GM18508 (cell line): ENCODE results near the gene DCUN1D1.
"Not testable (repeated sequence)": the region's sequence is repeated elsewhere in the genome, so short reads cannot be mapped to it uniquely, and the experiment has no call there.

Source experiments
- ATAC-seq: cut with Tn5 transposase; IDR thresholded peaks from one replicate; pipeline ENCODE4 v1.9.1; 2021; ENCODE audit warnings: moderate number of reproducible peaks; ENCODE audit not compliant: insufficient read depth, unreplicated experiment

DCUN1D1 gene

GRCh38 chr3:182980204-182981037 lies at the start of gene DCUN1D1:
TSS of gene DCUN1D1 (minus strand) at chr3:182980538. CDS start at chr3:182980489, 49 bp downstream.
- peak; percentile 57 for ATAC-seq

GRCh38 chr3:183028416-183028815 lies 48.1 kb upstream of the DCUN1D1 start:
- ATAC-seq: no peak

GRCh38 chr3:183027276-183027675 lies 46.9 kb upstream of the DCUN1D1 start:
- no peak for ATAC-seq

GRCh38 chr3:183022936-183023516 lies 42.7 kb upstream of the DCUN1D1 start:
- no peak for ATAC-seq

- no peak for ATAC-seq
Observed at GRCh38 chr3:183018421-183019192, 38.3 kb upstream of the DCUN1D1 start.

- ATAC-seq: no peak
Observed at GRCh38 chr3:183015185-183015584, 34.8 kb upstream of the DCUN1D1 start.

- ATAC-seq: no peak
Observed at GRCh38 chr3:183013856-183014255, 33.5 kb upstream of the DCUN1D1 start.

GRCh38 chr3:183013074-183013473 lies 32.7 kb upstream of the DCUN1D1 start:
- ATAC-seq: no peak

GRCh38 chr3:183008800-183009199 lies 28.5 kb upstream of the DCUN1D1 start:
- ATAC-seq: no peak

- ATAC-seq: no peak
Observed at GRCh38 chr3:183008303-183008702, 28.0 kb upstream of the DCUN1D1 start.

GRCh38 chr3:183006396-183007002 lies 26.2 kb upstream of the DCUN1D1 start:
- ATAC-seq: no peak

- ATAC-seq: no peak
Observed at GRCh38 chr3:182999767-183000166, 19.4 kb upstream of the DCUN1D1 start.

GRCh38 chr3:182993486-182994201 lies 13.3 kb upstream of the DCUN1D1 start:
- ATAC-seq: not testable (repeated sequence)

- no peak for ATAC-seq
Observed at GRCh38 chr3:182989566-182989965, 9.2 kb upstream of the DCUN1D1 start.

- no peak for ATAC-seq
Observed at GRCh38 chr3:182986021-182986420, 5.7 kb upstream of the DCUN1D1 start.

- ATAC-seq: no peak
Observed at GRCh38 chr3:182983876-182984275, 3.5 kb upstream of the DCUN1D1 start.

- ATAC-seq: no peak
Observed at GRCh38 chr3:182981038-182981380, 671 bp upstream of the DCUN1D1 start.

- no peak for ATAC-seq
Observed at GRCh38 chr3:182979674-182980191, 605 bp downstream of the DCUN1D1 start.

- ATAC-seq: no peak
Observed at GRCh38 chr3:182979103-182979673, 1.1 kb downstream of the DCUN1D1 start.

GRCh38 chr3:182978387-182978786 lies 2.0 kb downstream of the DCUN1D1 start:
- no peak for ATAC-seq
